G401 (cell line): ENCODE data around the gene IMPG2. TPM values are rescaled to one million over a fixed set of nuclear protein-coding genes. Genes with fewer than 3 reads are reported as not detected.
A peak's percentile ranks its signal among the peaks of the same experiment; 100 is the strongest.

Source experiments
- DNase-seq: peaks from one replicate; pipeline ENCODE4 v3.0.0-alpha.2; 2015; ENCODE audit warnings: low spot score
- in situ Hi-C: cut with HindIII; loops from 2 replicates; pipeline ENCODE4 v1.10.0; 2016; ENCODE audit warnings: low sequenced_read_pairs, mixed read lengths
- total RNA-seq: library from RNA; depleted of rRNA; stranded (reverse); fragments of >200 nt; shearing (Covaris generic); gene quantifications from 2 replicates; pipeline ENCODE4 v1.2.3, GENCODE V29; 2014; rRNA removed

Gene IMPG2
- total RNA-seq, 1 experiment from 2014 or later = not detected

DNA sequence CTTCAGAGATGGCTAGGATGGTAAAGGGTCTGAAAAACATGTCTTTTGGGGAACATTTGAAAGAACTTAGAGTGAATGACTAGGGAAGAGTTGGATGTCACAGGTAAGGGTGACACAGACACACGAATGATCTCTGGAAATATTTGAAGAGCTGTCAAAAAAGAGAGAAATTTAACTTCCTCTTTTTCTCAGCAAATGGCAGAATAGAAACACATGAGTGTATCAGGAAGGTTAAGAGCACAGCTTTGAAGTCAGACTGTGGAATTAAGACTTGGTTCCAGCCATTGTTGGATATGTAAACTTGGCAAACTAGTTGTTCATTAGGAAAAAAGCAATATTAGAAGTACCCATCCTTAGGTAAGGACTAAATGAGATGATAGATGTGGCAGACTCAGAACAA is 117.7 kb downstream of the IMPG2 start:
- in situ Hi-C loops = no loop called here
- DNase-seq = no peak

DNA sequence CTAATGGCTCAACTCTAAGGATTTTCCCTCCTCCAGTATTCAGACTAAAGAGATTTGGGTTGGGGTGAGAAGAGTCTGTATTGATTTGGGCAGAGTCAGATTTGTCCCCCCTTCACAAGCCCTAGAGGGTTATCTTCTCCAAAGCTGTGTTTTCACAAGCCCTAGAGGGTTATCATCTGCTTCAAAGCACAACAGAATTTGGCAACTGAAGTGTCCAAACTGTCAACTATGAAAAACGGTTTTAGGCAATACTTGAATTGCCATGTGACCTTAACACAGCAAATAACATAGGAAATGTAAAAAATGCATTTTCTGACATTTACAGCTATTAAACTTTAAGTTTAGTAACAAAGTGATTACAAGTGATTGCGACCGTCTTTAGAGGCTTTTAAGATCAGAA is 119.9 kb downstream of the IMPG2 start:
- DNase-seq = no peak
- in situ Hi-C loops = no loop called here

- peak; percentile 20 for DNase-seq
- in situ Hi-C loops = no loop called here
Measured at GRCh38 chr3:101195951-101196713, 124.2 kb downstream of the IMPG2 start.

DNA sequence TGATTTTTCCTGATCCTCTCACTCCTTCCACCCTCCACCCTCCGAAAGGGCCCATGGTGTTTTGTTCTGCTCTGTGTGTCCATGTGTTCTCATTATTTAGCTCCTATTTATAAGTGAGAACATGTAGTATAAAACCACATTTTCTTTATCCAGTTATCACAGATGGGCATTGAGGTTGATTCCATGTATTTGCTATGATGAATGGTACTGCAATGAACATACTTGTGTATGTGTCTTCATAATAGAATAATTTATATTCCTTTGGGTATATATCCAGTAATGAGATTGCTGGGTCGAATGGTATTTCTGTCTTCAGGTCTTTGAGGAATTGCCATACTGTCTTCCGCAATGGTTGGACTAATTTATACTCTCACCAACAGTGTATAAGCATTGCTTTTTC is 126.0 kb downstream of the IMPG2 start:
- in situ Hi-C loops = no loop called here
- DNase-seq = no peak

DNA sequence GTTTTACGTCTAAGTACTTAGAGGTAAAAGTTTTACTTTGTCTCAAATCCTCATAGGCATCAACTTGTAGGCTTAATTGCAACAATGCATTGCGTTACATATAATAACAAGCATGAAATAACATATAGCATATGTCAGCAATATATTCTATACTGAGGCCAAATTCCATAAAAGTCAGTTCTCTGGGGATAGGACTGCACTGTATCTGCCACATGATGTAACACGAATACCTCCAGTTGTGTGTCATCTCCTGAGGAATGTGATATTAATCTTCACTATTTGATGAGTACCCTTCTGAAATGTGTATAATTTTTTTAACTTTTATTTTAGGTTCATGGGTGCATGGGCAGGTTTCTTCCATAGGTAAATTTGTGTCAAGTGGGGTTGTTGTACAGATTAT is 126.4 kb downstream of the IMPG2 start:
- in situ Hi-C loops = no loop called here
- no peak for DNase-seq

- in situ Hi-C loops = no loop called here
- DNase-seq = no peak
Measured at GRCh38 chr3:101189796-101190195, 130.6 kb downstream of the IMPG2 start.

DNA sequence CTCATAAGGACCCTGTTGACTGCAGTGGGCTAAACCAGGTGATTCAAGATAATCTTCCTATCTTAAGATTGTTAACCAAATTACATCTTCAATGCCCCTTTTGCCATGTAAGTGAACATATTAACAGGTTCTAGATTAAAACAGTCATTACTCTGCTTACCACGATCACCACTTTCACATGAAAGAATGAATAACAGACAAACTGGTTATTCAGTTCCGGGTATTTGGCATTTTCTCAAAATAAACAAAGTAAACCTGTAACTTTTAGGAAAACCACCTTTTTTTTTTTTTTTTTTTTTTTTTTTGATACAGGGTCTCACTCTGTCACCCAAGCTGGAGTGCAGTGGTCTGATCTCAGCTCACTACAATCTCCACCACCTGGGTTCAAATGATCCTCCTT is 131.2 kb downstream of the IMPG2 start:
- DNase-seq = no peak
- in situ Hi-C loops = no loop called here

- no peak for DNase-seq
- in situ Hi-C loops = no loop called here
Measured at GRCh38 chr3:101185341-101185740, 135.0 kb downstream of the IMPG2 start.

- in situ Hi-C loops = no loop called here
- DNase-seq = no peak
Measured at GRCh38 chr3:101184111-101184510, 136.3 kb downstream of the IMPG2 start.

DNA sequence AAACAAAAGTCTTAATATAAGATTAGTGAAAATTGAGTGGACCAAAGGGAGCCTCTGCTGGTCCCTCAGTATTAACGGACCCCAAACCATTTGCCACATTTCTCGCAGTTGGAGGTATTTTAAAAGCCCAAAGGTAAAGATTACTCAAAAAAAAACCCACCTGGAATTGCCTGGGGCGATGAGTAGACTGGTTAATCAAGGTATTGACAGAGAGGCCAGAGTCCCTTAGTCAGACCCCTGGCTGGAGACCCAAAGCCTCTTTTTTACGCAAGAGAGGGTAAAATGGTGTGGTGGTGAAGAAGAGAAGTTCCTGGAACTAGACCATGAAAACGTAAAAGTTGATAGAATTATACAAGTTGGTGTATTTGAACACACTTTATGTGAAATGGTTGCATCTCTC is 137.2 kb downstream of the IMPG2 start:
- DNase-seq = no peak
- in situ Hi-C loops = no loop called here

- no peak for DNase-seq
- in situ Hi-C loops = no loop called here
Measured at GRCh38 chr3:101182734-101183133, 137.6 kb downstream of the IMPG2 start.

GRCh38 chr3:101181801-101182200 is 138.6 kb downstream of the IMPG2 start:
- in situ Hi-C loops = no loop called here
- no peak for DNase-seq

GRCh38 chr3:101179637-101180036 is 140.7 kb downstream of the IMPG2 start:
- in situ Hi-C loops = no loop called here
- DNase-seq = no peak

DNA sequence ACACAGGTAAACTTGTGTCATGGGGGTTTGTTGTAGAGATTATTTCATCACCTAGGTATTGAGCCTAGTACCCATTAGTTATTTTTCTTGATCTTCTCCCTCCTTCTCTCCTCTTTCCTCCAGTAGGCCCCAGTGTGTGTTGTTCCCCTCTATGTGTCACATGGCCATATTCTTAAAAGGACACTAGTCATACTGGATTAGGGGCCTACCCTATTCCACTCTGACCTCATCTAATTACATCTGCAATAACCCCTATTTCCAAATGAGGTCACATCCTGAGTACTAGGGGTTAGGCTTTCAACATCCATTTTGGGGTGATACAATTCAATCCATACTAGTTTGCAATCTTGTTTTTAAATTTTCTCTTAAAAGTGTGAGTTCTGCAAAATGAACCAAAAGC is 142.8 kb downstream of the IMPG2 start:
- DNase-seq = no peak
- in situ Hi-C loops = no loop called here

Other genes starting within 250 kb of the IMPG2 start
- 2.7 and 7.3 TPM in 2 replicates for gene SENP7, start 192.6 kb upstream of the IMPG2 start, total RNA-seq
- 44.8 and 62.1 TPM in 2 replicates for gene TRMT10C, start 241.3 kb upstream of the IMPG2 start, total RNA-seq